22Rv1 (cell line): ENCODE measurements around the gene ADAMTS16.

Experiments used
- H3K27ac ChIP-seq: fragments of 450-650 bp; 2 replicates; pipeline ENCODE4 v1.5.1; 2017
- CTCF ChIP-seq: fragments of 450-650 bp; IDR thresholded peaks from 2 replicates; pipeline ENCODE4 v1.5.1; 2017; ENCODE audit warnings: mild to moderate bottlenecking
- ZFX ChIP-seq: fragments of 450-650 bp; IDR thresholded peaks from 2 replicates; pipeline ENCODE4 v1.6.1; 2017; ENCODE audit warnings: antibody characterized with exemption, borderline replicate concordance

Gene ADAMTS16

GRCh38 chr5:5275211-5275610 lies 135.1 kb downstream of the ADAMTS16 start:
- H3K27ac ChIP-seq: no peak overlapping the region
- TF ChIP-seq ZFX (no peak), CTCF (no peak)

- no peak overlapping the region for H3K27ac ChIP-seq
- no peak for TF ChIP-seq ZFX
- TF ChIP-seq CTCF: no peak
Observed at GRCh38 chr5:5276430-5276829, 136.3 kb downstream of the ADAMTS16 start.

GRCh38 chr5:5276951-5277517 lies 136.9 kb downstream of the ADAMTS16 start:
- H3K27ac ChIP-seq: no peak overlapping the region
- TF ChIP-seq ZFX (no peak), CTCF (no peak)

DNA sequence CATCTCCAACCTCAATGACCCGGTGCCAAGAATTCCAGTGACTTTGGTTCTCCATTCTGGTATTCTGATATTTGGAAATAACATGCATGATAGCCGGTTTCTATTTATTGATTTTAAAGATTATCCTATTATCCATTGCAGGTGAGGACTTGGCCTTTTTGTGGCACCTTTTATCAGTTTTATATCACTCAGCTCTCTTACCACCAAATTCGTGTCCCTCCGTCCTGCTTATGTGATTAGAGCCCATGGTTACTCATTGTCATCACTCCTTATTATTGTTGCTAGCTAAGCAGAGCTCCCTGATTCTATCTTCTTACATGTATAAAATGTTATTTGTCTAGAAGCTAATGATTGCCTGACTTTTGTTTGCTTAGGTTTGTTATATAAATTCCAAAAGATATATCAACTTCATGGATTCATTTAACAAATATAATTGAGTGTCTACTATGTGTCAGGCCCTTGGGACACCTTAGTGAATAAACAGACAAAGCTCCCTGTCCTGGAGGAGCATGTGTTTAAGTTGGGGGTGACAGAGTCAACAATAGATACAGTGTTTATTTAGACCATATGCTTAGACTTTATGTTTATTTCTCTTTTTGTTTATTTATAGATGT lies 138.2 kb downstream of the ADAMTS16 start:
- H3K27ac ChIP-seq: no peak overlapping the region
- TF ChIP-seq CTCF (no peak), ZFX (no peak)

- no peak overlapping the region for H3K27ac ChIP-seq
- TF ChIP-seq CTCF: no peak
- no peak for TF ChIP-seq ZFX
Observed at GRCh38 chr5:5278815-5279381, 138.8 kb downstream of the ADAMTS16 start.

DNA sequence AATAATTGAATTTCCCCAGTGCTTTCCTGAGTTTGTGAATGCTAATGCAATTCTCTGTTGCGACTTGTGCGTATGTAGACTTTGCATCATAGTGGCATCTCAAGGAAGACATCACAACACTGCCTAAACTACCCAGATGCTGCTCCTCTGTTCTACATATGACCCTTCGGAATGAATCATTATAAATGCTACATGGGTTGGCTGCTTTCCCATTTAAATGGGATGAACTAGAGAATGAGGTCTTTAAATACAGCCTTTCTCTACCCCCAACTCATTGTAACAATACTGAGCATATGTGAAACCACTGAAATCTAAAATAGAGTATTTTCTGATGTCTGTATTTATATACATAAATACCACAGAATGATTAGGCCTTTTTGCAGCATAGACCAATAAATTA lies 145.8 kb downstream of the ADAMTS16 start:
- no peak overlapping the region for H3K27ac ChIP-seq
- TF ChIP-seq ZFX (no peak), CTCF (no peak)

GRCh38 chr5:5287419-5287818 lies 147.3 kb downstream of the ADAMTS16 start:
- TF ChIP-seq CTCF (no peak), ZFX (no peak)
- no peak overlapping the region for H3K27ac ChIP-seq
